Breast epithelium (tissue), 4 donors: ENCODE data around the gene OR11A1. TPM values are rescaled to one million over a fixed set of nuclear protein-coding genes. Genes with fewer than 3 reads are reported as not detected.

Experiments
- DNase-seq, 2 donors: peaks; one replicate each; pipeline ENCODE4 v3.0.0-alpha.2; 2019; ENCODE audit warnings: low spot score in 2 of 2
- H3K27ac ChIP-seq, 2 donors: fragments of 200-600 bp; sonication (generic) in 1 of 2; one replicate each; pipeline ENCODE4 v1.5.1; 2016 to 2019; ENCODE audit warnings: mild to moderate bottlenecking in 1 of 2
- H3K27me3 ChIP-seq, 2 donors: fragments of 200-600 bp; sonication (generic) in 1 of 2; one replicate each; pipeline versions ENCODE4 v1.5.1 to v1.6.0; 2017 to 2019; ENCODE audit warnings: control low read depth in 1 of 2, mild to moderate bottlenecking in 1 of 2
- H3K36me3 ChIP-seq: fragments of 200-600 bp; one replicate; pipeline ENCODE4 v1.5.1; 2019
- H3K4me1 ChIP-seq, 2 donors: fragments of 200-600 bp; sonication (generic); one replicate each; pipeline ENCODE4 v1.5.1; 2016 to 2019; ENCODE audit warnings: control low read depth in 1 of 2
- H3K4me3 ChIP-seq, 3 donors: fragments of 200-600 bp; sonication (generic); 1 replicate in 2 of 3; 2 replicates in 1 of 3; pipeline ENCODE4 v1.5.1; 2016 to 2019; ENCODE audit warnings: mild to moderate bottlenecking in 3 of 3, moderate library complexity in 2 of 3
- H3K9me3 ChIP-seq, 2 donors: fragments of 200-600 bp; sonication (generic) in 1 of 2; one replicate each; pipeline ENCODE4 v1.5.1; 2016 to 2019; ENCODE audit warnings: control low read depth in 1 of 2
- CTCF ChIP-seq, 3 donors: fragments of 450-650 bp; IDR thresholded peaks; one replicate each; pipeline ENCODE4 v1.5.1; 2016 to 2017; ENCODE audit warnings: antibody characterized with exemption in 3 of 3, mild to moderate bottlenecking in 3 of 3, moderate library complexity in 3 of 3
- POLR2A ChIP-seq: fragments of 450-650 bp; IDR thresholded peaks from one replicate; pipeline ENCODE4 v1.6.1; 2016; ENCODE audit warnings: antibody characterized with exemption, mild to moderate bottlenecking, moderate library complexity
- POLR2AphosphoS5 ChIP-seq, 3 donors: sonication (generic); formaldehyde crosslinking; IDR thresholded peaks; one replicate each; pipeline ENCODE4 v1.6.1; 2017; ENCODE audit warnings: antibody characterized with exemption in 3 of 3
- intact Hi-C: fragments of 100-400 bp; cut with DNase I; formaldehyde crosslinking; loops from one replicate; pipeline ENCODE4 v1.15.1; 2023; ENCODE audit warnings: low total_unique reads
- total RNA-seq, 3 donors: library from RNA; depleted of rRNA; stranded (reverse); fragments of >200 nt; gene quantifications; one replicate each; pipeline ENCODE4 v1.1.0, GENCODE V29; 2016

The OR11A1 gene
- total RNA-seq, 3 donors from 2014 or later = not detected

- Histone ChIP-seq H3K27me3 (no peaks in the 10 kb centered on the region), H3K4me1 (no peaks in the 10 kb centered on the region), H3K36me3 (no peaks in the 10 kb centered on the region), H3K9me3 (peaks cover 0 to 6% of the 10 kb centered on the region in 2 donors), H3K4me3 (no peak overlapping the region), H3K27ac (no peak overlapping the region)
- TF ChIP-seq POLR2AphosphoS5 (IDR thresholded peaks at IDR 0.05) = no peak
- no peak for TF ChIP-seq POLR2A
- no peak for TF ChIP-seq CTCF (IDR thresholded peaks at IDR 0.05)
- intact Hi-C loops = no loop called here
- DNase-seq = no peak
These were observed 37.4 kb downstream of the OR11A1 start for GRCh38 chr6:29419516-29419915.

- no peaks in the 10 kb centered on the region for H3K27me3 ChIP-seq
- intact Hi-C loops = no loop called here
- H3K9me3 ChIP-seq = peaks cover 0 to 8% of the 10 kb centered on the region in 2 donors
- DNase-seq = no peak
- TF ChIP-seq POLR2A (no peak), POLR2AphosphoS5 (IDR thresholded peaks at IDR 0.05) (no peak), CTCF (IDR thresholded peaks at IDR 0.05) (no peak)
- no peaks in the 10 kb centered on the region for H3K36me3 ChIP-seq
- H3K4me1 ChIP-seq = no peaks in the 10 kb centered on the region
- no peak within 1 kb of the TSS for H3K4me3 ChIP-seq
- H3K27ac ChIP-seq = no peak within 1 kb of the TSS
These were observed 42.3 kb downstream of the OR11A1 start, which contains the start of gene OR12D1 for GRCh38 chr6:29414588-29414987. Gene OR12D1 (plus strand): TSS chr6:29414928.

- Histone ChIP-seq H3K4me3 (no peak overlapping the region), H3K27me3 (no peaks in the 10 kb centered on the region), H3K4me1 (no peaks in the 10 kb centered on the region), H3K9me3 (no peaks in the 10 kb centered on the region), H3K27ac (no peak overlapping the region), H3K36me3 (no peaks in the 10 kb centered on the region)
- TF ChIP-seq CTCF (IDR thresholded peaks at IDR 0.05) (no peak), POLR2A (no peak), POLR2AphosphoS5 (IDR thresholded peaks at IDR 0.05) (no peak)
- intact Hi-C loops = no loop called here
- no peak for DNase-seq
These were observed 53.1 kb downstream of the OR11A1 start for GRCh38 chr6:29403801-29404200.

- H3K4me3 ChIP-seq = no peak overlapping the region
- no peaks in the 10 kb centered on the region for H3K36me3 ChIP-seq
- no peaks in the 10 kb centered on the region for H3K4me1 ChIP-seq
- no peaks in the 10 kb centered on the region for H3K27me3 ChIP-seq
- H3K9me3 ChIP-seq = no peaks in the 10 kb centered on the region
- DNase-seq = no peak
- no peak overlapping the region for H3K27ac ChIP-seq
- TF ChIP-seq POLR2A (no peak), POLR2AphosphoS5 (IDR thresholded peaks at IDR 0.05) (no peak), CTCF (IDR thresholded peaks at IDR 0.05) (no peak)
- intact Hi-C loops = no loop called here
These were observed 57.3 kb downstream of the OR11A1 start for GRCh38 chr6:29399525-29399924.

- DNase-seq = no peak
- Histone ChIP-seq H3K4me3 (no peak within 1 kb of the TSS), H3K9me3 (no peaks in the 10 kb centered on the region), H3K27ac (no peak within 1 kb of the TSS), H3K27me3 (no peaks in the 10 kb centered on the region), H3K4me1 (no peaks in the 10 kb centered on the region), H3K36me3 (no peaks in the 10 kb centered on the region)
- intact Hi-C loops = no loop called here
- TF ChIP-seq POLR2A (no peak), POLR2AphosphoS5 (IDR thresholded peaks at IDR 0.05) (no peak), CTCF (IDR thresholded peaks at IDR 0.05) (no peak)
These were observed 61.5 kb downstream of the OR11A1 start, which contains the start of gene OR12D2 for GRCh38 chr6:29395331-29395730. Gene OR12D2 (plus strand): TSS chr6:29395631. CDS start chr6:29396700, 1,069 bp downstream.
